Naive thymus-derived CD8-positive, alpha-beta T cell (primary cell): ENCODE data around the gene SRPK1. TPM values are rescaled to one million over a fixed set of nuclear protein-coding genes. Genes with fewer than 3 reads are reported as not detected.

ENCODE experiments used
- ATAC-seq, 2 donors: fragments of 150-1000 bp; cut with Tn5 transposase in 1 of 2; sonication (Bioruptor Pico), chemical (Tn5 transposase) in 1 of 2; 1 replicate in 1 of 2; 2 replicates in 1 of 2; pipeline ENCODE4 v1.10.0; 2021; ENCODE audit warnings: mild to moderate bottlenecking in 2 of 2, moderate library complexity in 2 of 2
- POLR2A ChIA-PET: fragments of 350-600 bp; sonication (Branson Sonifier 250); formaldehyde crosslinking; loops from one replicate; lab custom pipeline; 2021; ENCODE audit warnings: antibody characterized with exemption; lab: Charles Lee
- DNase-seq, 10 donors: peaks; one replicate each; pipeline versions ENCODE4 v3.0.0 to v3.0.0-alpha.2; 2020 to 2022
- H3K27ac Mint-ChIP-seq, 10 donors: one replicate each; pipeline ENCODE4 v1.8.0; 2020 to 2022; ENCODE audit warnings: mild to moderate bottlenecking in 10 of 10, mixed read lengths in 10 of 10, moderate library complexity in 4 of 10, inconsistent platforms in 1 of 10
- H3K27me3 Mint-ChIP-seq, 5 donors: one replicate each; pipeline ENCODE4 v1.8.0; 2021 to 2022; ENCODE audit warnings: mixed read lengths in 5 of 5
- H3K36me3 Mint-ChIP-seq, 3 donors: one replicate each; pipeline ENCODE4 v1.8.0; 2020 to 2022; ENCODE audit warnings: mixed read lengths in 3 of 3, mild to moderate bottlenecking in 2 of 3, inconsistent platforms in 1 of 3
- H3K4me1 Mint-ChIP-seq, 4 donors: one replicate each; pipeline ENCODE4 v1.8.0; 2021 to 2022; ENCODE audit warnings: mixed read lengths in 4 of 4
- H3K4me3 Mint-ChIP-seq, 10 donors: one replicate each; pipeline ENCODE4 v1.8.0; 2020 to 2022; ENCODE audit warnings: mild to moderate bottlenecking in 10 of 10, mixed read lengths in 10 of 10, moderate library complexity in 6 of 10, inconsistent platforms in 1 of 10
- H3K9me3 Mint-ChIP-seq, 9 donors: one replicate each; pipeline ENCODE4 v1.8.0; 2020 to 2022; ENCODE audit warnings: mixed read lengths in 9 of 9, mild to moderate bottlenecking in 3 of 9, inconsistent platforms in 1 of 9, moderate library complexity in 1 of 9
- polyA plus RNA-seq, 3 donors: library from polyadenylated mRNA; unstranded; fragments of 300-500 nt; fragmentation: Illumina TruSeq; gene quantifications; one replicate each; pipeline ENCODE4 v1.2.3, GENCODE V29; 2021
- total RNA-seq, 8 experiments: library from RNA in 2 of 8; stranded (reverse) in 2 of 8; gene quantifications; one replicate each; pipeline ENCODE4 v1.2.3 and lab custom pipeline; 2021 to 2026

SRPK1 gene
- total and polyA plus RNA-seq, 5 experiments from 2014 or later, result 28.2 to 53.4 (median 40.8) TPM

DNA sequence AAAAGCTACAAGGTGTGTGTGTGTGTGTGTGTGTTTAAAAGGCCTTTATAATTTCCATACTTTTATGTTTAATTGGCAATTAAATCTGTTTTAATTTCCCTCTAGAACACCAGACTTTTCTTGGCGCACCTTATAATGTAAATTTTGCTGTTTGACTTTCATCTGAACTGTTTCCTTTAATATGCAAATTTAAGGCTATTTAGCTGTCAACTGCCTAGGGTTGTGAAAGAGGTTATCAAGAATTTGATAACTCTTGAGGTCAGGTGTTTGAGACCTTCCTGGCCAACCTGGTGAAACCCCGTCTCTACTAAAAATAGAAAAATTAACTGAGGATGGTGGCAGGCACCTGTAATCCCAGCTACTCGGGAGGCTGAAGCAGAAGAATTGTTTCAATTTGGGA lies 119.8 kb downstream of the SRPK1 start:
- Mint-ChIP-seq H3K27me3 (peaks cover 3 to 18% (median 6%) of the 10 kb centered on the region in 5 donors), H3K4me1 (peaks cover 2 to 6% (median 2%) of the 10 kb centered on the region in 4 donors)
- POLR2A ChIA-PET, result no interaction called here

DNA sequence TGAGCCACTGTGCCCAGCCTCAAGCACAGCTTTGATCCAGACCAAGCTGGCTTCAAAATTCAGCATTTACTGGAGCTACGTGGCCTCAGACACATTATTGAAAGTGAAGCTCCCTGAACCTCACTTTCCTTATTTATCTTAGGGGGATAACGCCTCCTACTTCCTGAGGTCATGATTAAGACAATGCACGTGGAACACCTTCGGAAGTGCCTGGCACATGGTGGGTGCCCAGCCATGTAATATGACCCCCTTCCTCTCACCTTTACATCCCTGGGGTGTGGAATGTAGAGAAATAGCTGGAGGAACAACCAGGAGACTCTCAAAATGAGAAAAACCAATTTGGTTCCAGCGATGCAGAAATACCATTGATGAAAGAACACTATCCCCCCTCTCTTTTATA lies 122.2 kb downstream of the SRPK1 start:
- Mint-ChIP-seq H3K27ac (no peak overlapping the region), H3K36me3 (no peaks in the 10 kb centered on the region), H3K4me3 (no peak overlapping the region), H3K9me3 (peaks cover 0 to 2% (median 0%) of the 10 kb centered on the region in 9 donors), H3K27me3 (peaks cover 0 to 3% (median 0%) of the 10 kb centered on the region in 5 donors), H3K4me1 (no peaks in the 10 kb centered on the region)
- ATAC-seq, result no peak
- DNase-seq, result no peak
- POLR2A ChIA-PET, result no interaction called here

More for the DNA sequence above, 119.8 kb downstream of the SRPK1 start:
- no peaks in the 10 kb centered on the region for H3K36me3 Mint-ChIP-seq
- H3K27ac Mint-ChIP-seq, result no peak overlapping the region
- ATAC-seq (no peak), DNase-seq (no peak)
- peaks cover 0 to 2% (median 0%) of the 10 kb centered on the region in 9 donors for H3K9me3 Mint-ChIP-seq
- no peak overlapping the region for H3K4me3 Mint-ChIP-seq

DNA sequence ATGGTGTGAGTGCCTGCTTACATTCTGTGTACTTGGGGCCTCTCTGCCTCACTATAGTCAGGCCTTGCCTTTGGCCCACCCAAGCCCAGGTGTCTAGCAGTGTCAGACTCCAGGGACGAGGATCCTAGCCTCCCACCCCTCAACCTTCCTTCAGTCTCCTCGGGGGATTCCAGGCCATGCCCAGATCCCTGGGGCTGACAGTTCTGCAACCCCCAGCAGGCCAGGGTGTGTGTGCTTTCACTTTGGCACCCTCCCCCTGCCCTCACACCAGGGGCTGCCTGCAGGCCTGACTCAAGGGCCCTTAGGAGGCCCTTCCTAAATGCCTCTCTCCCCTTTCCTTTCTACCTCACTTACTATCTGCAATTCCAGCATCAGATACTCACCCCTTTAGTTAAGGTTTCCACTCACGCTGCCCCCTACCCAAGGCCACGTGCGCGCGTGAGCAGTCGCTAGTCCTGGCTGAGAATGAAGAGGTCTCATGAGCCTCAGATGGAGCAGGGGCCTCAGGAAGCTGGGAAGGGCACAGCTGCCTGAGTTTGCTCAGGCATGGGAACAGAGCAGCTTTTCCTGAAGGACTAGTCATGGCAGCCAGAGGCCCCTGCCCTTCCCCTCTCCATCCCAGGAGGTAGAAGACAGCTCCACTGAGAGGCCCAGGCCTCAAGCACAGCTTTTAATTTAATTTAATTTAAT lies 122.9 kb downstream of the SRPK1 start:
- no peak for ATAC-seq
- POLR2A ChIA-PET, result no interaction called here
- peaks cover 0 to 2% (median 0%) of the 10 kb centered on the region in 9 donors for H3K9me3 Mint-ChIP-seq
- no peak for DNase-seq
- H3K27me3 Mint-ChIP-seq, result peaks cover 0 to 3% (median under 1%) of the 10 kb centered on the region in 5 donors
- H3K27ac Mint-ChIP-seq, result no peak overlapping the region
- H3K4me3 Mint-ChIP-seq, result no peak overlapping the region
- no peaks in the 10 kb centered on the region for H3K36me3 Mint-ChIP-seq
- no peaks in the 10 kb centered on the region for H3K4me1 Mint-ChIP-seq

DNA sequence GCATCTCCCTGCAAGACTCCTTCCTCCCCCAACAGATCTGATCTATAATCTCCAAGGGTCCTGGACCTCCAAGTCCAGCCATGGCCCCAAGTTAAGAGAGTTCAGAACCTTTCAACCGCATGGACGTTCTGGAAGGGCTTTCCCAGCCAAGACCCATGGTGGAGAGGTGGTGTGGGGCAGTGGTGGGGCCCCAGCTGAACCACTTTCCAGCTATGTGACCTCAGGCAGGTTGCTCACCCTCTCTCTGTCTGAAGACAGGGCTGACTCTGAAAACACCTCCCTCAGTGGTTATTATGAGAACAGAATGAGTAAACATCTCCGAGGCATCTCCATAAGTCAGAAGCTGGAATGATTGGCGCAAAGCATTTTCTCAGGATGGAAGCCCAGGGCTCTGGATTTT lies 124.7 kb downstream of the SRPK1 start:
- no peak overlapping the region for H3K4me3 Mint-ChIP-seq
- POLR2A ChIA-PET, result interaction anchor here (0.7 kb wide), 1 partner anchor 37 kb away, joined by 3 read pairs; no protein-coding TSS in a partner anchor
- no peak for ATAC-seq
- H3K27me3 Mint-ChIP-seq, result peaks cover 0 to 7% (median 3%) of the 10 kb centered on the region in 5 donors
- H3K9me3 Mint-ChIP-seq, result no peaks in the 10 kb centered on the region
- DNase-seq, result no peak
- H3K27ac Mint-ChIP-seq, result peak overlapping the region in 1 of 10 donors; percentile 32
- no peaks in the 10 kb centered on the region for H3K36me3 Mint-ChIP-seq
- no peaks in the 10 kb centered on the region for H3K4me1 Mint-ChIP-seq

DNA sequence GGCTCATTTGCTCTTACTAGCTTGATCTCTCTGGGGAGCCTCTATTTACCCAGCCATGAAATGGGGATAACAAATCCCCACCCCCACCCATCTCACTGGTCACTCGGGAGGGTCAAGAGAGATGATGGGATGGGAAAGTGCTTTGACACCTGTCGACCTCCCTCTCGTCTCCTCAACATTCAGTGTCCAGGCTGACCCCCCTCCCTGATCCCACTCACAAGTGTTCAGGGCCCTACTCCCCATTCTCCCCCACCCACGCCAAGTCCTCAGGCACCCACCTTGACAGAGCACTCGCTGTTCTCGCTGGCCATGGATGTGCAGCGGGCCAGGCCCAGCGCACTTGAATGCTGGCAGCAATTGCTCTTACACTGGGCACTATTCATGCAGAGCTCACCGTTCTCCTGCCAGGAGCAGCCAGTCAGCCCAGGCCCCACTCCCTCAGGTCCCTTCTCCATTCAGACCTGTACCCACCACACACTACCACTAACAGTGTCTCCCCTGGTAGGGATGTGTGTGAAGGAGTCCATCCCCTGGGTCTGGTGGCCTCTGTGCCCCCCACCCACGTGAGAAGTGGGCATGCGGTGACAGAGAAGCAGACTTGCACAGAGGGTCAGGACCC lies 125.3 kb downstream of the SRPK1 start:
- H3K4me3 Mint-ChIP-seq, result no peak overlapping the region
- POLR2A ChIA-PET, result no interaction called here
- H3K9me3 Mint-ChIP-seq, result no peaks in the 10 kb centered on the region
- peaks cover 1 to 12% (median 3%) of the 10 kb centered on the region in 5 donors for H3K27me3 Mint-ChIP-seq
- ATAC-seq (no peak), DNase-seq (no peak)
- no peak overlapping the region for H3K27ac Mint-ChIP-seq
- H3K36me3 Mint-ChIP-seq, result no peaks in the 10 kb centered on the region
- no peaks in the 10 kb centered on the region for H3K4me1 Mint-ChIP-seq

DNA sequence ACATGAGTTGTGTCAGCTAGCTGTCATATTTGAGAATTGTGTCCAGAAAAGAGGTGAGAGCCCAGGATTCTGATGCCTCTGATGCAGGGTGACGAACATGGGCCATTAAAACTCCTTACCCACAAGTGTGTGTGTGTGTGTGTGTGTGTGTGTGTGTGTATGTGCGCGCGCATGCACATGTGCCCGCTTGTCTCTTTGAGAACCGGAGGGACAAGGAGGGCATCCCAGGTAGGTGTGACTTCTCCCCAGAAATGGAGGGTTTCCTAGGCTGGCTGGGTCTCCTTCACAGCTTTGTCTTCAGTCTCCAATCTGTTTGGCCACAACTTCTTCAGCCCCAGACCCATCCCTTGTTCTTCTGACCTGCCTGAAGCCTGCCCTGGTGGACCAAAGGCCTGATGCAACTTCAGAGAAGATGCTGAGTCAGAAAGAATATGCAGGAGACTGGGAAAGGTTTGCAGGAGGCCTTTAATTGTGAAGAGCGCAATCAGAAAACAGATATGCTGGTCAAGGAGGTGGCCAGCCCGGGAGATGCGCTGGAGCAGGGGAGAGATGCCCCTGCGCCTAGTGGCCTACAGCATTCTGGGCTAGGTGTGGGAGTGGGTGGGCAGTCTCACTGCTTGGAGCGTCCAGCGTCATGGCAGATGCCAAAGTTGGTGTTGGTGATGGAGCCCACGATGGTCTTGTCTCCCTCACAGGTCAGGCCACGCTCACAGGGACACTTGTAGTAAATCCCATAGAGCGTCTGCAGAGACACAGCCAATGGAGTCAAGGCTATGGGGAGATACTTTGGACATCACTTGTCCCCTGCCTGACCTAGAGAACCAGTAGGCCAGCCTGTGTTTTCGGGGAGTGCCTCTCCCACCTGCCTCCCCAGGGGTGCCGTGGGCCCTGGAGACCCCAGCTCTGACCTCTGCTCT lies 126.1 kb downstream of the SRPK1 start:
- Mint-ChIP-seq H3K27ac (peak overlapping the region in 1 of 10 donors; percentile 83), H3K9me3 (no peaks in the 10 kb centered on the region), H3K27me3 (peaks cover 4 to 16% (median 11%) of the 10 kb centered on the region in 5 donors)

DNA sequence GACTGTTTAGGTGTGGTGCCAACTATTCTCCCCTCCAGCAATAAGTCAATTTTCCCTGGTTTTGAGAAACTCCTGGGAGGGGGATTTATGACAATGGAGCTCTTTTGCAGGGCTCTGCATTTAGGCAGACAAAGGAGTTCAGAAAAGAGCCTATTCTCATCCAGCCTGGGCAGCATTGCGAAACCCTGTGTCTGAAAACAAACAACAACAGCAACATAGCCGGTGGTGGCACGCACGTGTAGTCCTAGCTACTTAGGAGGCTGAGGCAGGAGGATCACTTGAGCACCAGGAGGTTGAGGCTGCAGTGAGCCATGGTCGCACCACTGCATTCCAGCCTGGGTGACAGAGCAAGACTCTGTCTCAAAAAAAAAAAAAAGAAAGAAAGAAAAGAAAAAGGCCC lies 130.2 kb downstream of the SRPK1 start:
- H3K9me3 Mint-ChIP-seq, result no peaks in the 10 kb centered on the region
- peaks cover 23 to 46% (median 39%) of the 10 kb centered on the region in 5 donors for H3K27me3 Mint-ChIP-seq
- POLR2A ChIA-PET, result no interaction called here
- H3K4me3 Mint-ChIP-seq, result no peak overlapping the region
- H3K27ac Mint-ChIP-seq, result no peak overlapping the region
- H3K36me3 Mint-ChIP-seq, result no peaks in the 10 kb centered on the region
- ATAC-seq, result no peak
- DNase-seq, result no peak
- peaks cover 0 to 4% (median under 1%) of the 10 kb centered on the region in 4 donors for H3K4me1 Mint-ChIP-seq

More for the DNA sequence above, 126.1 kb downstream of the SRPK1 start:
- H3K4me1 Mint-ChIP-seq, result no peaks in the 10 kb centered on the region
- H3K36me3 Mint-ChIP-seq, result no peaks in the 10 kb centered on the region
- DNase-seq (no peak), ATAC-seq (no peak)
- POLR2A ChIA-PET, result no interaction called here
- H3K4me3 Mint-ChIP-seq, result no peak overlapping the region

DNA sequence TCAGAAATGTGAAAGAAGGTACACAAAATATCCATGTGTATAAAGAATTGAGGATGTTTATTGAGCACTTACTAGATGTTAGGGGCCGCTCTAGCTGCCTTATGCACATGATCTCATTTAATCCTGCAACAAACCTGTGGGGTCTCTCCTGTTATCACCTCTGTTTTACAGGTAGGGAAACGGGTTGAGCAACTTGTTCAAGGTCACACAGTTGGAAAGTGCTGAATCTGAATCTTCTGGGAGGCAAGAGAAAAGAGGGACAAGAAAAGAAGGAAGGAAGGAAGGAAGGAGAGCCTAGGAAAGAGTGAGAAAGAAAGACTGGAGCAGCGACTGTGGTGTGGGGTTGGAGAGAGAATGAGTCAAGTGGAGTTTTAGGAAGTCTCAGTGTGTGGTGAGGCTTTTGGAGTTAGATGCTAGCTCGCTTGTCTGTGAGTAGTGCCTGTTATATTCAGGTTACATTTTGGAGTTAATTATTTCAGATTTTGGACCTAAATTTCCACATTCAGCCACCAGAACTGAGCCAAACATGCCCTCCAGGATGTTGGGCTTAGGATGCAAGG lies 132.4 kb downstream of the SRPK1 start:
- Mint-ChIP-seq H3K27ac (no peak overlapping the region), H3K27me3 (peaks cover 24 to 58% (median 55%) of the 10 kb centered on the region in 5 donors)

DNA sequence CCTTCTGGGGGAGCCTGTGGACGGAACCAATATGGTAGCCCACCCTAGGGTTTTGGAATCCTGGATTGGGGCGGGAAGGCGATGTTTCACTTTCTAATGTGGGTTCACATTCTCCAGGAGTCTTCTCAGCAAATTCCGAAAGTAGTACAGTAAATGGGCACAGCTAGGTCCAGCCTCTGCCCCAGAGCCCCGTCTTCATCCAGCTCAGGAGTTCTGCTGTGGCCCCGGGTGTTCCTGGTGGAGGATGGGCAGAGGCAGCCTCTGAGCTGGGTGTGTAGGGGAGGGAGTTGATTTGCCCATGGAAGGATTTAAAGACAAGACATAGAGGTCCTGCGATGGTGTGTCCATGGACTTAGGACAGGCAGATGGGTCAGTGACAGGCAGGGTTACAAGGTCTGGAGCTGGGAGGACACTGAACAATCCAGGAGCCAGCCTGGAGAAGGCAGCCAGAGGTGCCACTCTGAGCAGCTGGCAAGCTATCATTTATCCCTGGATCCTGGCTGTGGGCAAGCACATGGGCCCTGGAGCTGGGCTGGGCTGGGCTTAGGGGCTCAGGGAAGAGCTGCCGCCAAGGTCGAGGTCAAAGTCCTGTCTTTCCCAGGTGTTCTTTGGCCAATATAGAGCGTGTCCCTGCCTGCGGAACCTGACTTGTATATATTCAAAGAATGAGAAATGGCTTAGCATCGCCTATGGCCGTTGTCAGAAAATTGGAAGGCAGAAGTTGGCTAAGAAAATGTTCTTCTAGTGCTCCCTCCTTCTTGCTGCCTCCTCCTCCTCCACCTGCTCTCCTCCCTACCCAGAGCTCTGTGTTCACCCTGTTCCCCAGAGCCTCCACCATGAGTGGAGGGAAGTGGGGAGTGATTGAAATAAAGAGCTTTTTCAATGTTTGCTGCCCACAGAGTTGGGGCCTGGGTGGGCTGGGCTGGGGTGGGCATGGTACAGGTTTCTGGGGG lies 133.4 kb downstream of the SRPK1 start:
- no peaks in the 10 kb centered on the region for H3K9me3 Mint-ChIP-seq
- no peak for DNase-seq
- H3K27ac Mint-ChIP-seq, result no peak overlapping the region
- no peak for ATAC-seq
- H3K27me3 Mint-ChIP-seq, result peaks cover 24 to 59% (median 54%) of the 10 kb centered on the region in 5 donors
- peaks cover 0 to 4% (median under 1%) of the 10 kb centered on the region in 4 donors for H3K4me1 Mint-ChIP-seq
- POLR2A ChIA-PET, result interaction anchor here (0.6 kb wide), 2 partner anchors 45 to 1126 kb away, joined by 8 to 10 read pairs; no protein-coding TSS in a partner anchor
- no peak overlapping the region for H3K4me3 Mint-ChIP-seq
- H3K36me3 Mint-ChIP-seq, result no peaks in the 10 kb centered on the region

More for the DNA sequence above, 132.4 kb downstream of the SRPK1 start:
- Mint-ChIP-seq H3K4me1 (peaks cover 0 to 4% (median under 1%) of the 10 kb centered on the region in 4 donors), H3K9me3 (no peaks in the 10 kb centered on the region), H3K4me3 (no peak overlapping the region), H3K36me3 (no peaks in the 10 kb centered on the region)
- ATAC-seq (no peak), DNase-seq (no peak)
- POLR2A ChIA-PET, result interaction anchor here (0.6 kb wide), 1 partner anchor 1127 kb away, joined by 8 read pairs; no protein-coding TSS in a partner anchor

DNA sequence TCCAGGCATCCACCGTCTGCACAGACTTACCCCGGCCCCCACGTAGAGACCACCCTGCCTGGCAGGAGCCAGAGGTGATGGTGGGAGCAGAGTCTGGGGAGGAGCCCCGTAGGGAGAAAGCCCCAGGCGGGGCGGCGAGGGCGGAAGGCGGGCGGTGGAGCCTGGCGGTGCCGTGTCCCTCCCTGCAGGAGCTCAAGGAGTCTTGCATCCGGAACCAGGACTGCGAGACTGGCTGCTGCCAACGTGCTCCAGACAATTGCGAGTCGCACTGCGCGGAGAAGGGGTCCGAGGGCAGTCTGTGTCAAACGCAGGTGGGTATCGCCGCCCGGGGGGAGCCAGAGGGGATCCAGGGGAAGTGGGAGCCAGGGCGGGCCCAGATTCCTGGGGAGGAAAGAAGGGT lies 134.1 kb downstream of the SRPK1 start:
- ATAC-seq (no peak), DNase-seq (no peak)
- Mint-ChIP-seq H3K4me3 (no peak overlapping the region), H3K4me1 (peaks cover 0 to 4% (median under 1%) of the 10 kb centered on the region in 4 donors), H3K27me3 (peaks cover 27 to 66% (median 55%) of the 10 kb centered on the region in 5 donors), H3K36me3 (no peaks in the 10 kb centered on the region), H3K9me3 (no peaks in the 10 kb centered on the region), H3K27ac (no peak overlapping the region)
- POLR2A ChIA-PET, result no interaction called here

DNA sequence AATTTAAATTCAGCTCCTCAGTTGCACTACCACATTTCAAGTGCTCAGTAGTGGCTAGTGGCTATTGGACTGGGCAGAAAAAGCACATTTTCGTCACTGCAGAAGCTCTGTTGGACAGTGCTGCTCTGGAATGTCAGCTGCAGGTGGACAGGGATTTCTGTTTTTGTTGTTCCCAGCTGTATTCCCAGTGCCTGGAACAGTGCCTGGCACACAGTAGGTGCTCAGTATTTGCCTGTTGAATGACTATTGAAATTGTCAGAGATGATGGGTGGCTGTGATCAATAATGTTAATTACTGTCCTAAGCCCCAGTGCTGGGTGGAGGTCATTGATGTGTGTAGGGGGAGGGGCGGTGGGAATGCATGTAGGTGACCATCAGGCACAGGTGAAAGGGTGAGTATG lies 134.6 kb downstream of the SRPK1 start:
- DNase-seq, result no peak
- no peaks in the 10 kb centered on the region for H3K36me3 Mint-ChIP-seq
- no peak overlapping the region for H3K4me3 Mint-ChIP-seq
- no peaks in the 10 kb centered on the region for H3K9me3 Mint-ChIP-seq
- H3K27me3 Mint-ChIP-seq, result peaks cover 27 to 72% (median 57%) of the 10 kb centered on the region in 5 donors
- H3K27ac Mint-ChIP-seq, result no peak overlapping the region
- POLR2A ChIA-PET, result no interaction called here
- H3K4me1 Mint-ChIP-seq, result peaks cover 0 to 4% (median under 1%) of the 10 kb centered on the region in 4 donors
- no peak for ATAC-seq
